GM12801 (cell line): ENCODE data around the gene HOXB3.

ENCODE experiments used
- CTCF ChIP-seq: IDR thresholded peaks from one replicate; pipeline ENCODE4 v1.5.1; 2011; ENCODE audit warnings: control low read depth; ENCODE audit not compliant: insufficient read length; ENCODE audit errors: extremely low read depth

The HOXB3 gene

GRCh38 chr17:48554412-48555257, 35.4 kb downstream of the HOXB3 start:
- TF ChIP-seq CTCF: no peak

- TF ChIP-seq CTCF: no peak
Measured at GRCh38 chr17:48553826-48554225, 36.2 kb downstream of the HOXB3 start.

- no peak for TF ChIP-seq CTCF
Measured at GRCh38 chr17:48553190-48553547, 36.9 kb downstream of the HOXB3 start.

- no peak for TF ChIP-seq CTCF
Measured at GRCh38 chr17:48552466-48553189, 37.4 kb downstream of the HOXB3 start.

GRCh38 chr17:48551596-48552465, 38.2 kb downstream of the HOXB3 start:
- TF ChIP-seq CTCF: no peak

GRCh38 chr17:48551214-48551555, 38.9 kb downstream of the HOXB3 start:
- no peak for TF ChIP-seq CTCF
